GM13976 (cell line): ENCODE data around the gene ABLIM2.

Experiments
- DNase-seq: peaks from one replicate; pipeline ENCODE4 v3.0.0; 2012; ENCODE audit warnings: low spot score
- CTCF ChIP-seq: IDR thresholded peaks from 2 replicates; pipeline ENCODE4 v1.5.1; 2012; ENCODE audit warnings: borderline replicate concordance, mild to moderate bottlenecking; ENCODE audit not compliant: insufficient read depth; ENCODE audit errors: extremely low read depth, missing control alignments, control extremely low read depth
- in situ Hi-C: fragments of 300-500 bp; cut with MboI; formaldehyde crosslinking; loops from one replicate; pipeline ENCODE4 v1.12.0; 2022; ENCODE audit warnings: low sequenced_read_pairs, mixed read lengths, inconsistent platforms; ENCODE audit not compliant: unreplicated experiment

The ABLIM2 gene

DNA sequence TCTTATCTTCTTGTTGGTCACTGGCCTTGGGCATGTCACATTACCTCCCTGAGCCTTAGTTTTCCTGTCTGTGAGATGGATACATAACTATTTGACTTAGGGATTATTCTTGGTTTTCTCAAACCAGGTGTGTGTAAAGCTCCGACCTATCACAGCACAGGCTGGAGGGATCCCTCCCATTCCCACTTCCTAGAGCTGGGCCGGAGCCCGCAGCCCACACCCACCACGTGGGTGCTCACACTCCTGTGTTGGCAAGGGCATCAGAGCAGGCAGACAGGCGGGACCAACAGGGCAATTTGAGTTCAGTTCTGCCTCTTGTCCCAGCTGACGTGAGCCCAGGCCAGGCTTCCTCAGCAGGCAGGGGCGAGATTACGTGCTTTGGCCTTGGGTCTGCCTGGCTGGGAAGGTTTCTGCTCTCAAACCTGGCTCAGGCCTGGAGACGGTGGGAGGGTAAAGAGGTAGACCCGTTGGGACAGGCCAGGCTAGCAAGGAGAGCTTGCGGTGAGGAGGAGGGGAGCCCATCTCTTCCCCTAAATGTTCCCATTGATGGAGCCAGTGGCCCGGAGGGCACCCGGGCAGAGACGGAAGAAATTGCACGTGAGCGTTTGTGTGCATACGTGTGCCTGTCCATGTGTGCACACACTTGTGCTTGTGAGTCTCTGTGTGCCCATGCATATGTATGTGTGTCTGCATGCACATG is 39.7 kb upstream of the ABLIM2 start:
- DNase-seq: no peak
- TF ChIP-seq CTCF: no peak
- in situ Hi-C loops: no loop called here

GRCh38 chr4:8197521-8197920 is 38.9 kb upstream of the ABLIM2 start:
- DNase-seq: no peak
- in situ Hi-C loops: no loop called here
- TF ChIP-seq CTCF: no peak

GRCh38 chr4:8195841-8196458 is 37.3 kb upstream of the ABLIM2 start:
- DNase-seq: no peak
- no peak for TF ChIP-seq CTCF
- in situ Hi-C loops: no loop called here

- no peak for DNase-seq
- in situ Hi-C loops: no loop called here
- TF ChIP-seq CTCF: no peak
These were observed 36.8 kb upstream of the ABLIM2 start for GRCh38 chr4:8195431-8195830.

DNA sequence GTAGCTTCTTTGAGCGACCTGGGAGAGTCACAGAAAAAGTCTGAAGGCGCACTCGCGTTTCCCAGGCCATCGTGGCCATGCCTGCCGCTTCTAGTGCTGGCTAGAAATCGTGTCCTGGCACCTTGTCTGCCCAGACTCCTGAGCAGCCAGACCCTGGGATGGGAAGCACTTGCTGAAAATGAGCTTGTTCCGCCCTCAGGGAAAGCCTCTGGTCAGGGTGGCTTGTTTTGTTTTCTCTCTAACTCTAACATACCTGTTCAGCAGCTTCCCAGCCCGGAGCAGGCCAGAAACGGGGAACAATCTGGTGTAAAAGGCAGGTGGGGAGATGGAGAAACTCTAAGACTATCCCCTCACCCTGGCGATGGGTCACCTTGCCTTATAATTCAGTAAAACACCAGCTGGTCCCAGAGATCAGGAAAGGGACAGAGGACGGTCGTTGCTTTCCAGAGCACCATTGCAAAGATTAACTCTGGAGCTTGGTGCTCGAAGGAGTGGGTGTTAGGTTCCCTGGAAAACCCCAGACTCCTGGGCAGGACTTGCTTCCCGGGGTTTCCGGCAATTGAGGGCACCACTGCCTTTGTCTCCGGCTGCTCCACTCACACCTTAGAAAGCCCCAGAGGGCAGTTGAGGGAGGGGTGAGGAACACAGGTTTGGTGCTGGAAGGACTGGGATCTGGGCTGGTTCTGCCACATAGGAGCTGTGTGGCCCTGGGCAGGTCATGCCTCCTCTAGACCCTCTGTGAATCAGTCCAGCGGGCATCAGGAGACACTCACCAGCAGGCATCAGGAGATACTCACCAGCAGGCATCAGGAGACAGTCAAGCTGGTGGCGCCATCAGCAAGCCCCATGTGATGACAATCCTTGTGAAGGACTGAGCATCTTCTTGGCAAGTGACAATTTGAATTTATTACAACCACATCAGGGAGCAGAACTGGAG is 36.0 kb upstream of the ABLIM2 start:
- no peak for DNase-seq
- no peak for TF ChIP-seq CTCF
- in situ Hi-C loops: no loop called here
